SK-N-SH treated with all-trans-retinoic acid at 6 μM for 48 hours (cell line): ENCODE measurements around the gene TMEM30A.

Experiments used
- ATAC-seq: fragments of 200-7000 bp; cut with Tn5 transposase; 3 replicates; pipeline ENCODE4 v1.9.1; 2020; ENCODE audit warnings: mild to moderate bottlenecking, moderate library complexity
- ARNTL ChIP-seq: fragments of 450-650 bp; formaldehyde crosslinking; IDR thresholded peaks from 2 replicates; pipeline ENCODE4 v1.5.0; 2020; ENCODE audit warnings: low read depth, mild to moderate bottlenecking, moderate library complexity, borderline replicate concordance
- BACH2 ChIP-seq: fragments of 250-450 bp; sonication (Bioruptor Pico); IDR thresholded peaks from 2 replicates; pipeline ENCODE4 v1.9.0; 2021; ENCODE audit warnings: mild to moderate bottlenecking, borderline replicate concordance
- CSRNP3 ChIP-seq: fragments of 250-450 bp; sonication (Bioruptor Pico); IDR thresholded peaks from 2 replicates; pipeline ENCODE4 v1.5.1; 2021; ENCODE audit warnings: mild to moderate bottlenecking, moderate library complexity
- ESRRG ChIP-seq: fragments of 250-450 bp; sonication (Bioruptor Pico); IDR thresholded peaks from 2 replicates; pipeline ENCODE4 v1.6.1; 2021; ENCODE audit warnings: mild to moderate bottlenecking
- GLIS3 ChIP-seq: fragments of 250-450 bp; sonication (Bioruptor Pico); IDR thresholded peaks from 2 replicates; pipeline ENCODE4 v1.5.0; 2020; ENCODE audit warnings: mild to moderate bottlenecking, moderate library complexity
- ISL1 ChIP-seq: fragments of 250-450 bp; sonication (Bioruptor Pico); IDR thresholded peaks from 2 replicates; pipeline ENCODE4 v2.1.2; 2022; ENCODE audit warnings: mild to moderate bottlenecking, moderate library complexity
- OSR1 ChIP-seq: fragments of 250-450 bp; sonication (Bioruptor Pico); IDR thresholded peaks from 2 replicates; pipeline ENCODE4 v1.8.0; 2022; ENCODE audit warnings: moderate library complexity, mild to moderate bottlenecking, inconsistent platforms
- PATZ1 ChIP-seq: fragments of 250-450 bp; sonication (Bioruptor Pico); IDR thresholded peaks from 2 replicates; pipeline ENCODE4 v1.8.0; 2020; ENCODE audit warnings: mild to moderate bottlenecking, moderate library complexity, borderline replicate concordance
- PPARA ChIP-seq: fragments of 250-450 bp; sonication (Bioruptor Pico); IDR thresholded peaks from 2 replicates; pipeline ENCODE4 v1.5.0; 2020; ENCODE audit warnings: mild to moderate bottlenecking, borderline replicate concordance
- RARB ChIP-seq: fragments of 250-450 bp; sonication (Bioruptor Pico); IDR thresholded peaks from 2 replicates; pipeline ENCODE4 v1.8.0; 2021; ENCODE audit warnings: mild to moderate bottlenecking, moderate library complexity
- SNAI2 ChIP-seq: fragments of 250-450 bp; sonication (Bioruptor Pico); IDR thresholded peaks from 2 replicates; pipeline ENCODE4 v1.5.0; 2020; ENCODE audit warnings: mild to moderate bottlenecking, moderate library complexity
- TCF4 ChIP-seq: fragments of 250-450 bp; sonication (Bioruptor Pico); IDR thresholded peaks from 2 replicates; pipeline ENCODE4 v1.8.0; 2021; ENCODE audit warnings: mild to moderate bottlenecking, moderate library complexity, borderline replicate concordance
- TOX ChIP-seq: fragments of 250-450 bp; sonication (Bioruptor Pico); IDR thresholded peaks from 2 replicates; pipeline ENCODE4 v1.8.0; 2021; ENCODE audit warnings: mild to moderate bottlenecking, moderate library complexity, borderline replicate concordance
- ZC3H10 ChIP-seq: fragments of 250-450 bp; sonication (Bioruptor Pico); IDR thresholded peaks from 2 replicates; pipeline ENCODE4 v1.5.1; 2021; ENCODE audit warnings: mild to moderate bottlenecking, moderate library complexity
- ZFP3 ChIP-seq: fragments of 250-450 bp; sonication (Bioruptor Pico); IDR thresholded peaks from 2 replicates; pipeline ENCODE4 v1.5.0; 2020; ENCODE audit warnings: mild to moderate bottlenecking, moderate library complexity
- ZFP30 ChIP-seq: fragments of 450-650 bp; formaldehyde crosslinking; IDR thresholded peaks from 2 replicates; pipeline ENCODE4 v1.5.0; 2022; ENCODE audit warnings: mild to moderate bottlenecking, moderate library complexity
- ZNF565 ChIP-seq: fragments of 450-650 bp; formaldehyde crosslinking; conservative IDR thresholded peaks from 2 replicates; pipeline ENCODE4 v1.5.0; 2020; ENCODE audit warnings: low read depth, mild to moderate bottlenecking, moderate library complexity
- ZNF70 ChIP-seq: fragments of 450-650 bp; formaldehyde crosslinking; IDR thresholded peaks from 2 replicates; pipeline ENCODE4 v1.5.0; 2020; ENCODE audit warnings: mild to moderate bottlenecking, moderate library complexity
- ZNF8 ChIP-seq: fragments of 450-650 bp; formaldehyde crosslinking; IDR thresholded peaks from 2 replicates; pipeline ENCODE4 v1.5.0; 2020; ENCODE audit warnings: mild to moderate bottlenecking, moderate library complexity
- TF ChIP-seq, protein P1 (sequence below): fragments of 250-450 bp; sonication (Bioruptor Pico); IDR thresholded peaks from 2 replicates; pipeline ENCODE4 v1.5.0; 2020; ENCODE audit warnings: mild to moderate bottlenecking, moderate library complexity
- TF ChIP-seq, protein P2 (sequence below): fragments of 250-450 bp; sonication (Bioruptor Pico); IDR thresholded peaks from 2 replicates; pipeline ENCODE4 v1.5.1; 2020; ENCODE audit warnings: low read depth, mild to moderate bottlenecking, moderate library complexity

Gene TMEM30A

DNA sequence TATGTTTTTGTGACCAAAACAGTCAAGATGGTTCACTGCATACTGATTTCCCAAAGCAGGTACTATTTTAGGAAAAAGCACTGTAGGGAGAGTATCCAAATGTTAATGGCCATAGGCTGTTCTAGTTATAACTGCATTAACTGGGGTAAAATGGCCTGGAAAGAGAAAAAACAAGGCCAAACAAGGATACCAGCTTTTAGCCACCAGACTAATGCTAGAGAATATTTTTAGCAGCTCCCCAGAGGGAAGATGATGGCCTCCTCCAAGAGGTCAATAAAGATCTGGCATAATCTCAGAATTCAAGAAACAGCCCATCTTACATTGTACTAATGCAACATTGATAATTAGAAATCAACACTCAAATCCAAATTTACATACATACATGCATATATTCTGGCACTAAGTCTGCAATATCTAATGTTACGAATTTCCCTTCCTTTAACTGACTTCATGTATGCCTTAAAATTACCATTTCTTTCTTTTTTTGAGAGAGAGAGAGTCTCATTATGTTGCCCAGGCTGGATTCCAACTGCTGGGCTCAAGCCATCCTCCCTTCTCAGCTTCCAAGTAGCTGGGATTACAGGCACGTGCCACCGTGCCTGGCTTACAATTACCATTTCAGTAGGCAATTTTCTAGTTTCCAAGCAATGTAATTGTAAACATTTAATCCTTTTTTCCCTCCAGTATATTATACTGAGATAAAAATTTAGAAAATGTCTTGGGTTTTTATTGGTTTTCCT, 50.3 kb downstream of the TMEM30A start:
- TF ChIP-seq TCF4 (CRISPR knock-in tag) (no peak), PATZ1 (CRISPR knock-in tag) (no peak), TOX (CRISPR knock-in tag) (no peak), RARB (CRISPR knock-in tag) (no peak), PPARA (CRISPR knock-in tag) (no peak), CSRNP3 (CRISPR knock-in tag) (no peak), ZFP30 (no peak), GLIS3 (no peak), OSR1 (CRISPR knock-in tag) (no peak), ZNF565 (CRISPR knock-in tag) (no peak), ARNTL (CRISPR knock-in tag) (no peak), BACH2 (CRISPR knock-in tag) (no peak)
- TF ChIP-seq, protein P1, sequence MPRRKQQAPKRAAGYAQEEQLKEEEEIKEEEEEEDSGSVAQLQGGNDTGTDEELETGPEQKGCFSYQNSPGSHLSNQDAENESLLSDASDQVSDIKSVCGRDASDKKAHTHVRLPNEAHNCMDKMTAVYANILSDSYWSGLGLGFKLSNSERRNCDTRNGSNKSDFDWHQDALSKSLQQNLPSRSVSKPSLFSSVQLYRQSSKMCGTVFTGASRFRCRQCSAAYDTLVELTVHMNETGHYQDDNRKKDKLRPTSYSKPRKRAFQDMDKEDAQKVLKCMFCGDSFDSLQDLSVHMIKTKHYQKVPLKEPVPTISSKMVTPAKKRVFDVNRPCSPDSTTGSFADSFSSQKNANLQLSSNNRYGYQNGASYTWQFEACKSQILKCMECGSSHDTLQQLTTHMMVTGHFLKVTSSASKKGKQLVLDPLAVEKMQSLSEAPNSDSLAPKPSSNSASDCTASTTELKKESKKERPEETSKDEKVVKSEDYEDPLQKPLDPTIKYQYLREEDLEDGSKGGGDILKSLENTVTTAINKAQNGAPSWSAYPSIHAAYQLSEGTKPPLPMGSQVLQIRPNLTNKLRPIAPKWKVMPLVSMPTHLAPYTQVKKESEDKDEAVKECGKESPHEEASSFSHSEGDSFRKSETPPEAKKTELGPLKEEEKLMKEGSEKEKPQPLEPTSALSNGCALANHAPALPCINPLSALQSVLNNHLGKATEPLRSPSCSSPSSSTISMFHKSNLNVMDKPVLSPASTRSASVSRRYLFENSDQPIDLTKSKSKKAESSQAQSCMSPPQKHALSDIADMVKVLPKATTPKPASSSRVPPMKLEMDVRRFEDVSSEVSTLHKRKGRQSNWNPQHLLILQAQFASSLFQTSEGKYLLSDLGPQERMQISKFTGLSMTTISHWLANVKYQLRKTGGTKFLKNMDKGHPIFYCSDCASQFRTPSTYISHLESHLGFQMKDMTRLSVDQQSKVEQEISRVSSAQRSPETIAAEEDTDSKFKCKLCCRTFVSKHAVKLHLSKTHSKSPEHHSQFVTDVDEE (CRISPR knock-in tag), result no peak
- no peak for ATAC-seq

DNA sequence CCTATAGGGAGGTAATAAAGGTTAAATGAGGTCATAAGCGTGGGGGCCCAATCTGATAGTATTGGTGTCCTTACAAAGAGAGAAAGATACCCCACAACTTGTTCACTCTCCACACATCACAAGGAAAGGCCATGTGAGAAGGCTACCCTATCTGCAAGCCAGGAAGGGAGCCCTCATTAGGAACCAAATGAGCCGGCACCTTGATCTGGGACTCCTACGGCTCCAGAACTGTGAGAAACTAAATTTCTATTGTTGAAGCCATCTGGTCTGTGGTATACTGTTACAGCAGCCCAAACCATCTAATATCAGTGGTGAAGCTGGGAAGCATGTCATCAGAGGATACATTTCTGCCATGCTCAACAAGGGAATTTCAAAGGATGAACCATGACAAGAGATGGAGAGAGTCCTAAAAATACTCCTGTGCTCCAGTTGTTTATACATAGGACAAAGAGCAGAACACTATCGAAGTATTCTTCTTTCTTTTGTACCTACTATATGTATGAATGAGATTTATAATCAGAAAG, 51.4 kb downstream of the TMEM30A start:
- TF ChIP-seq, protein P1 (CRISPR knock-in tag), result no peak
- TF ChIP-seq ESRRG (CRISPR knock-in tag) (no peak), ZNF565 (CRISPR knock-in tag) (no peak), PPARA (CRISPR knock-in tag) (no peak), OSR1 (CRISPR knock-in tag) (no peak), TCF4 (CRISPR knock-in tag) (no peak), ZNF70 (CRISPR knock-in tag) (no peak), ISL1 (CRISPR knock-in tag) (no peak), BACH2 (CRISPR knock-in tag) (no peak), ZFP30 (no peak), ZNF8 (CRISPR knock-in tag) (no peak), ZFP3 (CRISPR knock-in tag) (no peak), GLIS3 (no peak), TOX (CRISPR knock-in tag) (no peak), RARB (CRISPR knock-in tag) (no peak), PATZ1 (CRISPR knock-in tag) (no peak), ZC3H10 (CRISPR knock-in tag) (no peak), SNAI2 (CRISPR knock-in tag) (no peak)
- TF ChIP-seq, protein P2, sequence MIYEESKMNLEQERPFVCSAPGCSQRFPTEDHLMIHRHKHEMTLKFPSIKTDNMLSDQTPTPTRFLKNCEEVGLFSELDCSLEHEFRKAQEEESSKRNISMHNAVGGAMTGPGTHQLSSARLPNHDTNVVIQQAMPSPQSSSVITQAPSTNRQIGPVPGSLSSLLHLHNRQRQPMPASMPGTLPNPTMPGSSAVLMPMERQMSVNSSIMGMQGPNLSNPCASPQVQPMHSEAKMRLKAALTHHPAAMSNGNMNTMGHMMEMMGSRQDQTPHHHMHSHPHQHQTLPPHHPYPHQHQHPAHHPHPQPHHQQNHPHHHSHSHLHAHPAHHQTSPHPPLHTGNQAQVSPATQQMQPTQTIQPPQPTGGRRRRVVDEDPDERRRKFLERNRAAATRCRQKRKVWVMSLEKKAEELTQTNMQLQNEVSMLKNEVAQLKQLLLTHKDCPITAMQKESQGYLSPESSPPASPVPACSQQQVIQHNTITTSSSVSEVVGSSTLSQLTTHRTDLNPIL (CRISPR knock-in tag), result no peak
- no peak for ATAC-seq
